NCI-H748 (cell line): Measurements from ENCODE around the gene FARP2.
"Not testable (repeated sequence)": the region's sequence is repeated elsewhere in the genome, so short reads cannot be mapped to it uniquely, and the experiment has no call there.

Experiments used
- DNase-seq: peaks from one replicate; lab custom pipeline; 2025; ENCODE audit not compliant: unreplicated experiment; lab: John Stamatoyannopoulos, UW

FARP2 gene, protein sequence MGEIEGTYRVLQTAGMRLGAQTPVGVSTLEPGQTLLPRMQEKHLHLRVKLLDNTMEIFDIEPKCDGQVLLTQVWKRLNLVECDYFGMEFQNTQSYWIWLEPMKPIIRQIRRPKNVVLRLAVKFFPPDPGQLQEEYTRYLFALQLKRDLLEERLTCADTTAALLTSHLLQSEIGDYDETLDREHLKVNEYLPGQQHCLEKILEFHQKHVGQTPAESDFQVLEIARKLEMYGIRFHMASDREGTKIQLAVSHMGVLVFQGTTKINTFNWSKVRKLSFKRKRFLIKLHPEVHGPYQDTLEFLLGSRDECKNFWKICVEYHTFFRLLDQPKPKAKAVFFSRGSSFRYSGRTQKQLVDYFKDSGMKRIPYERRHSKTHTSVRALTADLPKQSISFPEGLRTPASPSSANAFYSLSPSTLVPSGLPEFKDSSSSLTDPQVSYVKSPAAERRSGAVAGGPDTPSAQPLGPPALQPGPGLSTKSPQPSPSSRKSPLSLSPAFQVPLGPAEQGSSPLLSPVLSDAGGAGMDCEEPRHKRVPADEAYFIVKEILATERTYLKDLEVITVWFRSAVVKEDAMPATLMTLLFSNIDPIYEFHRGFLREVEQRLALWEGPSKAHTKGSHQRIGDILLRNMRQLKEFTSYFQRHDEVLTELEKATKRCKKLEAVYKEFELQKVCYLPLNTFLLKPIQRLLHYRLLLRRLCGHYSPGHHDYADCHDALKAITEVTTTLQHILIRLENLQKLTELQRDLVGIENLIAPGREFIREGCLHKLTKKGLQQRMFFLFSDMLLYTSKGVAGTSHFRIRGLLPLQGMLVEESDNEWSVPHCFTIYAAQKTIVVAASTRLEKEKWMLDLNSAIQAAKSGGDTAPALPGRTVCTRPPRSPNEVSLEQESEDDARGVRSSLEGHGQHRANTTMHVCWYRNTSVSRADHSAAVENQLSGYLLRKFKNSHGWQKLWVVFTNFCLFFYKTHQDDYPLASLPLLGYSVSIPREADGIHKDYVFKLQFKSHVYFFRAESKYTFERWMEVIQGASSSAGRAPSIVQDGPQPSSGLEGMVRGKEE

DNA sequence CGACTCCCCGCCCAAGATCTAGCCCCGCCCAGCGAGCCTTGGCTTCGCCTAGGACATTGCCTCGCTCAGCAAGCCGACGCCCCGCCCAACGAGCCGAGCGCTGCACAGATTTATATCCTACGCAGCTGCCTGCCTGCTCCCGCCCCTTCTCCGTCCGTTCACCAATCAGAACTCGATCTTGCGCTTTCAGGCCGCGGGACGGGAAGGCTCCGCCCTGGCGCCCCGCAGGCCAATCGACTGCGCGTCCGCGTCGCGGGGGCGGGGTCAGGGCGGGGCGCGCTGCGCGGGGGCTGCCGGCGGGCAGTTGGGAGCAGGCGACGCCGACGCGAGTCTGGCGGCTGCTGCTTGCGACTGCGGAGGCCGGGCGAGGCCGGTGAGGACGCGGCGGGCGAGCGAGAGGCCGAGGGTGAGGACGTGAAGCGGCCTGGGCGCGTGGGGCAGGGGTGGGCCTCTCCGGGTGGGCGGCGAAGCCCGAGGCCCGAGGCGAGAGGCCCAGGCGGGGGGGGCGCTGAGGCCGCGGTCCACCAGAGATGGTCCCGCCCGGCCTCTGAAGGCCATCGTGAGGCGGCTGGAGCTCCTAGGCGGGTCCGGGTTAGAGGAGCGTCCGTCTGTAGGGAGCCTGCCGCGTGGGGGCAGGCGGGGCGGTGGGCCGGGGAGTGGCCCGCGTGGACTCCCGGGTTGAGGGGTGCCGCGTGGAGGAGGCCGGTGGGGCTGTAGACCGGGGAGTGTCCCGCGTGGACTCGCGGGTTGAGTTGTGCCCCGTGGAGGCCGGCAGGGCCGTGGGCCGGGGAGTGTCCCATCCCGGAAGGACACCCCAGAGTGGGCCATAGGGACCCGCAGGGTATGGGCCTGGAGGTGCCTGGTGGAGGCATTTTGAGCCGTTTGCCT lies at the start of gene FARP2:
Gene FARP2 (plus strand): TSS at position 303 of the 888 bp plus-strand sequence. CDS start 16,823 bp downstream, outside the sequence.
- peak; percentile 99 for DNase-seq

GRCh38 chr2:241307055-241307454 lies 49.0 kb upstream of the FARP2 start:
- no peak for DNase-seq

DNA sequence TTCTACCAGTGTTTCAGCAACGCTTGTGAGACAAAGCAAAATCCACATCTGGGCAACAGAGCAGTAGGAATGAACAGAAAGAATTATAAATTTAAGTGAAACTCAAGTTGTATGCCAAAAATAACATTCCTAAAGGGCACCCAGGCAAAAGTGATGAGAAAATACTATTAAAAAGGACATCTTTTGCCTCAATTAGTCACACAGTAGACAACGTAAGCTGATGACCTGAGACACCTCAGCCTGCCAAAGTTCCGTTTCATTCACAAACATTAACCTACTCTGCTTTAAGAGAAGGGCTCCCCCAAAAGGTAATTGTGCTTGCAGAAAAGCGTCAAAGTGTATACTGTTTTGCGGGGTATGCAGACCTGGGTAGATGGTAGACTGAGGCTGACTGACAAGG lies 47.8 kb upstream of the FARP2 start:
- no peak for DNase-seq

- DNase-seq = no peak
Measured at GRCh38 chr2:241308832-241309500, 47.1 kb upstream of the FARP2 start.

GRCh38 chr2:241309684-241310117 lies 46.4 kb upstream of the FARP2 start:
- no peak for DNase-seq

- DNase-seq = no peak
Measured at GRCh38 chr2:241310917-241311566, 45.0 kb upstream of the FARP2 start.

- DNase-seq = no peak
Measured at GRCh38 chr2:241312082-241312481, 44.0 kb upstream of the FARP2 start.

DNA sequence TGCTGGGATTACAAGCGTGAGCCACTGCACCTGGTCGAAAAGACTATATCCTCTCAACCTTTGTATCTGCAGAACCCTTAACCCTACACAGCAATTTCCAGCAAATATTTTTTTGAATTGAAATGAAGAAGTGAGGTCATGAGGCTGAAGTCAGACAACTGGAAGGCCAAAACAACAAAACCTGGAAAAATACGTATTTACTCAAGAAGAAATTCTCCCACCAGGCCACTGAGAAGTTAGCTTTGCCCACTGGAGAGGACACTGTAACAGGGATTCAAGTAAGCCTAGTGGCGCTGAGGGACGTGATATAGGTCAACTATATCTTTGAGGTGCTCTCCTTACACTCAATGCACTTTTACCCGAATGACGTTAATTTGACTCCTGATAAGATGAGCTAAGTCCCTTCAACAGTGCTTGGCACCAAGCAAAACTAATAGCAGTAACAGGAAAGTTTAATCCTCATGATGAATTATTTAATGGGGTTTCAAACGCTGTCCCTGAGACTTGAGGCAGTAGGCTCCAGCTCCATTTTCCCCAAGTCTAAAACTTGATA lies 42.5 kb upstream of the FARP2 start:
- DNase-seq = no peak

GRCh38 chr2:241314226-241315092 lies 41.6 kb upstream of the FARP2 start:
- peak; percentile 77 for DNase-seq

- DNase-seq = peak; percentile 98
Measured at GRCh38 chr2:241315093-241315878, 40.8 kb upstream of the FARP2 start, which contains the start of gene HDLBP. HDLBP (minus strand) TSS chr2:241315672; CDS start chr2:241266869, 48,803 bp downstream.

- peak; percentile 73 for DNase-seq
Measured at GRCh38 chr2:241315879-241316631, 40.0 kb upstream of the FARP2 start, which contains the start of gene SEPTIN2. SEPTIN2 (plus strand) TSS chr2:241315925; CDS start chr2:241324233, 8,308 bp downstream.

- DNase-seq = no peak
Measured at GRCh38 chr2:241316825-241317224, 39.3 kb upstream of the FARP2 start.

DNA sequence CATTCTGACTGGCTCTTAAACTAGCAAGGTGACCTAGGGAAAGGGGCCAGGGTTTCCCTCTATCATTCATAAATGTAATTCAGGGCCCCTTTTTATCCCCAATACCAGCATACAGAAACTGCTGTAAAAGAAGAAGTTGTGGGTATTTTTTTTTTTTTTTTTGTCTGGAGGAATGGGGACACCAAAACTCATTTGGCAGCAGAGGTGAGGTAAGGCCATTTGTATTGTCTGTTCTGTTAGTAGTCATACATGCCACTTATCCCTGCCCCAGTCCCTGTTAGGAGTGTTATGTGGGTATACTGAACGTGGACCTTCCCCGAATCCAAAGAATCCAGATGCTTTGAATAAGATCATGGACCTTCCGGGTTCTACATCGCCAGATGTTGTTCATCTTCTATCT lies 38.7 kb upstream of the FARP2 start:
- DNase-seq = no peak

- not testable (repeated sequence) for DNase-seq
Measured at GRCh38 chr2:241318830-241319229, 37.3 kb upstream of the FARP2 start.

DNA sequence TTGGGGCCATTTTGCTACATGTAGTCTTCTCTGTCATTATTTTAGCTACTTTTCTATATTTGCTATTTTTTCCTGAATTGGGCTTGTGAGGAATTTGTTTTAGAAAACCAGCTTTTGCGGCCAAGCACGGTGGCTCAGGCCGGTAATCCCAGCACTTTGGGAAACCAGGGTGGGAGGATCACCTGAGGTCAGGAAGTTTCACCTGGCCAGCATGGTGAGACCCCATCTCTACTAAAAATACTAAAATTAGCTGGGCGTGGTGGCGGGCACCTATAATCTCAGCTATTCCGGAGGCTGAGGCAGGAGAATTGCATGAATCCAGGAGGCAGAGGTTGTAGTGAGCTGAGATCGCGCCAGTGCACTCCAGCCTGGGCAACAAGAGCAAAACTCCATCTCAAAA lies 35.7 kb upstream of the FARP2 start:
- no peak for DNase-seq

GRCh38 chr2:241321033-241321432 lies 35.1 kb upstream of the FARP2 start:
- DNase-seq = no peak
